RWPE2 (cell line): ENCODE measurements around the gene ARID3C.

Source experiments
- ATAC-seq: fragments of 200-7000 bp; cut with Tn5 transposase; 3 replicates; pipeline ENCODE4 v1.9.1; 2021; ENCODE audit warnings: low read depth
- DNase-seq: peaks from one replicate; pipeline ENCODE4 v3.0.0-alpha.2; 2020; ENCODE audit warnings: low spot score
- H3K27ac ChIP-seq: fragments of 450-650 bp; 2 replicates; pipeline ENCODE4 v1.5.1; 2017; ENCODE audit warnings: mild to moderate bottlenecking; ENCODE audit not compliant: poor library complexity, severe bottlenecking
- H3K27me3 ChIP-seq: fragments of 250-450 bp; sonication (Bioruptor Pico); 2 replicates; pipeline ENCODE4 v1.5.1; 2021; ENCODE audit warnings: mild to moderate bottlenecking, moderate library complexity; ENCODE audit not compliant: insufficient read depth, poor library complexity, severe bottlenecking
- H3K36me3 ChIP-seq: fragments of 250-450 bp; sonication (Bioruptor Pico); 2 replicates; pipeline ENCODE4 v1.5.1; 2020; ENCODE audit warnings: low read depth, mild to moderate bottlenecking, moderate library complexity
- H3K4me1 ChIP-seq: fragments of 250-450 bp; sonication (Bioruptor Pico); 2 replicates; pipeline ENCODE4 v1.5.1; 2021; ENCODE audit warnings: mild to moderate bottlenecking, moderate library complexity; ENCODE audit not compliant: insufficient read depth, poor library complexity, severe bottlenecking
- H3K4me3 ChIP-seq: fragments of 250-450 bp; sonication (Bioruptor Pico); 2 replicates; pipeline ENCODE4 v1.5.1; 2021; ENCODE audit warnings: mild to moderate bottlenecking, moderate library complexity; ENCODE audit not compliant: severe bottlenecking
- H3K9me3 ChIP-seq: fragments of 250-450 bp; sonication (Bioruptor Pico); 2 replicates; pipeline ENCODE4 v1.5.1; 2021; ENCODE audit warnings: mild to moderate bottlenecking, moderate library complexity; ENCODE audit not compliant: severe bottlenecking
- TF ChIP-seq, protein P1 (sequence below): fragments of 450-650 bp; IDR thresholded peaks from one replicate; pipeline ENCODE4 v1.5.1; 2017; ENCODE audit warnings: mild to moderate bottlenecking, moderate library complexity; ENCODE audit not compliant: poor library complexity, severe bottlenecking

Gene ARID3C

DNA sequence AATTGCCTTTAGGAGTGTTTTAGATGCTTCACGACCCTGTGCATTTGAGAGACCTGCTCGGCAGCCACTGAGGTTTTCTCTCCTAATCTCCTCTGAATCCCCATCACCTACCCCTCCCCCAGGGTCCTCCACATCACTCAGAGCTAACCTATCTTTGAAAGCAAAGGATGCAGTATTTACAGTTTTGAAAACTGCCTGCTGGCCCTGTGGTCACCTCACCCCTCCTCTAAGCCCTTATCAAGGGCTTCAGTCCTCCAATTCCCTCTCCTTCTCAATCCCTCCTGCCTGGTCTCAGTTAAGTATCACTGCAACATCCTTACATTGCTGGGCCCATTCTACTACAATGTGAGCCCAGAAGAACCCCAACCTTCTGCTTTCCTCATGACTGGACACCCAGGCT lies 21.5 kb downstream of the ARID3C start:
- no peaks in the 10 kb centered on the region for H3K36me3 ChIP-seq
- TF ChIP-seq, protein P1, sequence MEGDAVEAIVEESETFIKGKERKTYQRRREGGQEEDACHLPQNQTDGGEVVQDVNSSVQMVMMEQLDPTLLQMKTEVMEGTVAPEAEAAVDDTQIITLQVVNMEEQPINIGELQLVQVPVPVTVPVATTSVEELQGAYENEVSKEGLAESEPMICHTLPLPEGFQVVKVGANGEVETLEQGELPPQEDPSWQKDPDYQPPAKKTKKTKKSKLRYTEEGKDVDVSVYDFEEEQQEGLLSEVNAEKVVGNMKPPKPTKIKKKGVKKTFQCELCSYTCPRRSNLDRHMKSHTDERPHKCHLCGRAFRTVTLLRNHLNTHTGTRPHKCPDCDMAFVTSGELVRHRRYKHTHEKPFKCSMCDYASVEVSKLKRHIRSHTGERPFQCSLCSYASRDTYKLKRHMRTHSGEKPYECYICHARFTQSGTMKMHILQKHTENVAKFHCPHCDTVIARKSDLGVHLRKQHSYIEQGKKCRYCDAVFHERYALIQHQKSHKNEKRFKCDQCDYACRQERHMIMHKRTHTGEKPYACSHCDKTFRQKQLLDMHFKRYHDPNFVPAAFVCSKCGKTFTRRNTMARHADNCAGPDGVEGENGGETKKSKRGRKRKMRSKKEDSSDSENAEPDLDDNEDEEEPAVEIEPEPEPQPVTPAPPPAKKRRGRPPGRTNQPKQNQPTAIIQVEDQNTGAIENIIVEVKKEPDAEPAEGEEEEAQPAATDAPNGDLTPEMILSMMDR = no peak
- no peak overlapping the region for H3K27ac ChIP-seq
- no peaks in the 10 kb centered on the region for H3K27me3 ChIP-seq
- DNase-seq (no peak), ATAC-seq (no peak)
- H3K4me1 ChIP-seq = no peaks in the 10 kb centered on the region
- H3K9me3 ChIP-seq = no peaks in the 10 kb centered on the region
- H3K4me3 ChIP-seq = no peak overlapping the region

DNA sequence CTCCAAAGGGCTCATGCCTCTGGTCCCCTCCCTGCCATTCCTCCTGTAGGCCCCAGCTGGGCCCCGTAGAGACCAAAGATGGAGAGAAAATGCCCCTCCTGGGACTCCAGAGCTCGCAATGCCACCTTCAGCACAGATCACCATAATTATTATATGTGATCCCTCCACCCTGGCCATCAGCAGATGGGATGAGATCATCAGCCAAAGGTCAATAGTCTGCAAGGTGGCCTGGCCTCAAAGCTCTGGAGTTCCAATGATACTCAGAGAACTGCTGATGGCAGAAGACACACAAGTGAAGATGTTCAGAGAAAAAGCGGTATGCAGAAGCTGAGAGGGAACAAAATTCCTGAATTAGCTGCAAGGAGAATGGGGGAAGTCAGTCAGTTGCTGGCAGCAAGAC lies 22.0 kb downstream of the ARID3C start:
- no peak for DNase-seq

DNA sequence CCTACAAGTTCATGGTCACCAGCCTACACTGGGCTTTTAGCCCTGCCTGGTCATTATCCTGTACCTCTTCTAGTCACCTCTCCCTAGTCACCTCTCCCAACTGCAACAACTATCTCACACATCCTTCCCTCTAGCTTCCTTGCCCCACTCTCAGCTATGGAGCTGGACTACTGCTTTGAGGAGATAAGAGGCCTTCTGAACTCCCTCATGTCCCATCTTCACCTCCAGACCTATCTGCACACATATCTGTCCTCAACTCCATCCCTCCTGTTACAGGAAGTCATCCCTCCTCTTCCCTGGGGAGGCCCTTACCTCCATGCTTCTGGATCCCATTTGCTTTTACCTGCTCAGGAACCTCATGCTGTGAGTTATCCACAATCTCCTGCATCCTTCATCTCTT lies 22.7 kb downstream of the ARID3C start:
- Histone ChIP-seq H3K4me1 (no peaks in the 10 kb centered on the region), H3K9me3 (no peaks in the 10 kb centered on the region), H3K36me3 (no peaks in the 10 kb centered on the region), H3K27ac (no peak overlapping the region), H3K4me3 (no peak overlapping the region), H3K27me3 (no peaks in the 10 kb centered on the region)
- ATAC-seq = no peak
- DNase-seq = no peak
- TF ChIP-seq, protein P1 = no peak

More for the DNA sequence above, 22.0 kb downstream of the ARID3C start:
- Histone ChIP-seq H3K27ac (no peak overlapping the region), H3K4me1 (no peaks in the 10 kb centered on the region), H3K9me3 (no peaks in the 10 kb centered on the region), H3K27me3 (no peaks in the 10 kb centered on the region), H3K4me3 (no peak overlapping the region), H3K36me3 (no peaks in the 10 kb centered on the region)
- ATAC-seq = no peak
- TF ChIP-seq, protein P1 = no peak

DNA sequence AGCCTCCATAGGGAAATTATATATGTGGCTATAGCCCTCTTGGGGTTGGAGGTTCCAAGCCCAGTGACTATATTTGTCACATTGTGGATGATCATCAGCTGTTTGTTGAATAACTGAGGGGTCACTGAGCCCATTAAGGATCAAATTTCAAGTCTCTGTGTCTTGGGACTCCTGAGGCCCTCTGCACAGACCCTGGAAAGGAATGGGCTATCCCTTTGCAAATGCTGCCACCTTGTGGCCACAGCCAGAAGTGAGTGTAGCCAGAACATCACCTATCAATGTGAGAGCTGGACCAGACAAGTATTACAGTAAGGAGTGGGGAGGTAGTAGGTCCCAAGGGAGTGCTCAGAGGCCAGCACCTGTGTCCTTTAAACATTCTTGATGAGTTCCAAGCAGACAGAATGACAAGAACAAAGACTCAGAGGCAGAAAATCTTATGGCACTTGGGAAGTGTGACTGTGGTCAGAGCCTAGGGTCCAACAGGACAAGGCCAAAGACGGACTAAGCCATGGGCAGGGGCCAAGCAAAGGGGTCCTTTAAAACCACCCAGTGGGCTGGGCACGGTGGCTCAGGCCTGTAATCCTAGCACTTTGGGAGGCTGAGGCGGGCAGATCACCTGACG lies 25.1 kb downstream of the ARID3C start:
- no peak overlapping the region for H3K4me3 ChIP-seq
- no peak for DNase-seq
- H3K36me3 ChIP-seq = no peaks in the 10 kb centered on the region
- ATAC-seq = peak; percentile 77; the same call in 2 of the 3 replicates
- H3K27me3 ChIP-seq = no peaks in the 10 kb centered on the region
- H3K4me1 ChIP-seq = peaks cover 8% of the 10 kb centered on the region
- TF ChIP-seq, protein P1 = peak; percentile 92
- no peak overlapping the region for H3K27ac ChIP-seq
- no peaks in the 10 kb centered on the region for H3K9me3 ChIP-seq

DNA sequence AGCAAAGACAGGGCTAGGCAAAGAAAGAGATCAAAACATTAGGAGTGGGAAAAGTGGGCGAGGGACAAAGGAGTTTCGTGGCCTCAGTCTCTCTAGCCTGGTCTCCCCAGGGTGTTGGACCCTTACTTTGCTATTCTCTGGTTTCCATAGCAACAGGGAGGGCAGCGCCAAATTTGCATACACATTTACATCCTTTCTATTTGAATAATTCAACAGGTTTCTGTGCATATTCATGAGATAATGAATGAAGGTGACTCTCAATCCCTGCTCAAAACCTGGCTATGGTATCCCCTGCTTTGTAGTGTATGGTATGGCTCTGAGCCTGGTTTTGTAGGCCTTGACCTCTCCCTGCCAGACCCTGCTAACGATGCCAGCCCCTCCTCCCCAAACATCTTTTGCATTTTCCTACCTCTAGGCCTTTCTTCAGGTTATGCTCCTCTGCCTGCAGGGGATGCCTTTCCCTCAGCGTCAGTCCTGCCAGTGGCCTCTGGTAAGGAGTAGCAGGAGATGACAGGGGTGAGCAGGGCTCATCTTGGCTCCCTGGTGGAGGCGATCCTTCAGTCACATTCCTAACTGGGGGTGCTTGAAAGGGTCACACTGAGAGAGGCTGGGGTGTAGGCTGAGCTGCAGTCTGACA lies 26.8 kb downstream of the ARID3C start:
- H3K4me1 ChIP-seq = peaks cover 8% of the 10 kb centered on the region

More for the DNA sequence above, 26.8 kb downstream of the ARID3C start:
- no peak for ATAC-seq
- Histone ChIP-seq H3K4me3 (no peak overlapping the region), H3K27me3 (no peaks in the 10 kb centered on the region), H3K27ac (no peak overlapping the region), H3K36me3 (no peaks in the 10 kb centered on the region), H3K9me3 (no peaks in the 10 kb centered on the region)
- no peak for DNase-seq
- TF ChIP-seq, protein P1 = no peak
